Esophagus squamous epithelium (tissue), 5 donors: ENCODE results near the gene GPD1L. TPM values are rescaled to one million over a fixed set of nuclear protein-coding genes. Genes with fewer than 3 reads are reported as not detected.

Experiments
- DNase-seq: peaks from one replicate; lab custom pipeline; 2025; lab: John Stamatoyannopoulos, UW
- H3K27ac ChIP-seq, 4 donors: fragments of 200-600 bp; sonication (generic); one replicate each; pipeline ENCODE4 v1.5.1; 2016 to 2019; ENCODE audit warnings: mild to moderate bottlenecking in 1 of 4
- H3K27me3 ChIP-seq, 4 donors: fragments of 200-600 bp; sonication (generic); 1 replicate in 3 of 4; 2 replicates in 1 of 4; pipeline versions ENCODE4 v1.5.1 to v1.6.0; 2017 to 2021; ENCODE audit warnings: antibody characterized with exemption in 1 of 4
- H3K36me3 ChIP-seq, 3 donors: fragments of 200-600 bp; sonication (generic); one replicate each; pipeline ENCODE4 v1.5.1; 2016 to 2019
- H3K4me1 ChIP-seq, 3 donors: fragments of 200-600 bp; sonication (generic); one replicate each; pipeline ENCODE4 v1.5.1; 2017 to 2019
- H3K4me3 ChIP-seq, 4 donors: fragments of 200-600 bp; sonication (generic); 1 replicate in 3 of 4; 2 replicates in 1 of 4; pipeline ENCODE4 v1.5.1; 2016 to 2019; ENCODE audit warnings: mild to moderate bottlenecking in 2 of 4, moderate library complexity in 1 of 4
- H3K9me3 ChIP-seq, 3 donors: fragments of 200-600 bp; sonication (generic); one replicate each; pipeline ENCODE4 v1.5.1; 2016 to 2019
- POLR2A ChIP-seq, 4 donors: fragments of 450-650 bp; IDR thresholded peaks; one replicate each; pipeline ENCODE4 v1.6.1; 2017; ENCODE audit warnings: antibody characterized with exemption in 4 of 4, mild to moderate bottlenecking in 4 of 4, moderate library complexity in 3 of 4
- WGBS, 2 donors: methylation state at CpG; one replicate each; pipeline ENCODE4 v1.1.5; 2018; 5-methylcytosine and 5-hydroxymethylcytosine counted together
- intact Hi-C: fragments of 100-400 bp; cut with DNase I; formaldehyde crosslinking; loops from one replicate; pipeline ENCODE4 v1.15.0; 2022
- total RNA-seq, 4 donors: library from RNA; depleted of rRNA; stranded (reverse); fragments of >200 nt; gene quantifications; one replicate each; pipeline ENCODE4 v1.1.0, GENCODE V29; 2016
- TF ChIP-seq, protein P1 (sequence below), 6 experiments: fragments of 450-650 bp in 4 of 6; fragments of 200-600 bp in 2 of 6; sonication (generic) in 2 of 6; IDR thresholded peaks; one replicate each; pipeline ENCODE4 v1.5.1; 2016 to 2019; ENCODE audit warnings: antibody characterized with exemption in 6 of 6, mild to moderate bottlenecking in 4 of 6, moderate library complexity in 4 of 6
- donor health status: DM: yes; HTN: yes; CAD: no.

GPD1L gene
- total RNA-seq, 4 donors from 2014 or later, result 20.1 to 70.0 (median 45.0) TPM

DNA sequence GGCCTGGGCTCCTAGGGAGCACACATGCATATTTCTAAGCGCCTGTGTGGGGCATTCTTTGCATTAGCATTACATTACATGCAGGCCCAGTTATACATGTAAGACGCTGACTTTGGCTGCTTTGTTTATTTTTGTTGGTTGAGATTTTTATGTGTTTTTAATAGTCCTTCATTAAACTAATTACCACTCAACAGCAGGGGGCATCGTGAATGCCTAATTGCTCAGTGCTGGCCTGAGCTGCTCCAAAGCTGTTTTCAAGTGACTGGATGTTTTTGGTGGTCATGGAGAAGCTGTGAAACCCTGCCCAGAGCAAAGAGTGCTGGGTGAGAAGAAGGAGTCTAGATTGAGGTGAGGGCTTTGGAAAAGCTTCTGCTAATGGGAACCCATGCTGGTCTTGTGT is 41.5 kb downstream of the GPD1L start:
- 70 to 74% methylated on average over 3 of the region's 3 CpGs for WGBS, 2 donors

DNA sequence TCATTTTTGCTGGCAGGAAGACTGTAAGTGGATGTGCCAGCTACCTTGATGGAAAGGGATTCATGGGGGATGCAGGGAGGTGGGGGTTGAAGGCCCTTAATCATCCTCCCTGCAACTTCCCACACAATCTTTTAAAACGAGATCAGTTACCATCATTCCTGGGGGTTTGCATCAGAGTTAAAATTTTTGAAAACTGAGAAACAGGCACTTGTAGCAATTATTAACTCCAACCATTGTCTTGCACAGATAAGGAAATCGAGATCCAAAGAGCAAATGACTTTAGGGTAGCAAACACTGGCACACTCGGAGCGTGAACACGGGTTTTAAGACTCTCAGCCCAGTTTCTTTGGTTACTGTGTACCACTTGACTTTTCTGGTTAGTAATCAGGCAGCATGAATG is 41.9 kb downstream of the GPD1L start:
- H3K27ac ChIP-seq, result no peak overlapping the region
- DNase-seq, result no peak
- intact Hi-C loops, result loop anchor here (10.0 kb wide), 1 partner anchor 534 kb away; no protein-coding TSS in a partner anchor
- no peaks in the 10 kb centered on the region for H3K9me3 ChIP-seq
- no peak overlapping the region for H3K4me3 ChIP-seq
- H3K4me1 ChIP-seq, result peaks cover 0 to 23% (median 0%) of the 10 kb centered on the region in 3 donors
- TF ChIP-seq, protein P1, sequence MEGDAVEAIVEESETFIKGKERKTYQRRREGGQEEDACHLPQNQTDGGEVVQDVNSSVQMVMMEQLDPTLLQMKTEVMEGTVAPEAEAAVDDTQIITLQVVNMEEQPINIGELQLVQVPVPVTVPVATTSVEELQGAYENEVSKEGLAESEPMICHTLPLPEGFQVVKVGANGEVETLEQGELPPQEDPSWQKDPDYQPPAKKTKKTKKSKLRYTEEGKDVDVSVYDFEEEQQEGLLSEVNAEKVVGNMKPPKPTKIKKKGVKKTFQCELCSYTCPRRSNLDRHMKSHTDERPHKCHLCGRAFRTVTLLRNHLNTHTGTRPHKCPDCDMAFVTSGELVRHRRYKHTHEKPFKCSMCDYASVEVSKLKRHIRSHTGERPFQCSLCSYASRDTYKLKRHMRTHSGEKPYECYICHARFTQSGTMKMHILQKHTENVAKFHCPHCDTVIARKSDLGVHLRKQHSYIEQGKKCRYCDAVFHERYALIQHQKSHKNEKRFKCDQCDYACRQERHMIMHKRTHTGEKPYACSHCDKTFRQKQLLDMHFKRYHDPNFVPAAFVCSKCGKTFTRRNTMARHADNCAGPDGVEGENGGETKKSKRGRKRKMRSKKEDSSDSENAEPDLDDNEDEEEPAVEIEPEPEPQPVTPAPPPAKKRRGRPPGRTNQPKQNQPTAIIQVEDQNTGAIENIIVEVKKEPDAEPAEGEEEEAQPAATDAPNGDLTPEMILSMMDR (IDR thresholded peaks at IDR 0.05), result no peak
- no peak for TF ChIP-seq POLR2A (IDR thresholded peaks at IDR 0.05)
- WGBS, 2 donors, result 81 to 90% methylated on average over 5 of the region's 5 CpGs
- no peaks in the 10 kb centered on the region for H3K27me3 ChIP-seq
- H3K36me3 ChIP-seq, result peaks cover 0 to 92% (median 8%) of the 10 kb centered on the region in 3 donors

More for the DNA sequence above, 41.5 kb downstream of the GPD1L start:
- intact Hi-C loops, result loop anchor here (10.0 kb wide), 1 partner anchor 533 kb away; no protein-coding TSS in a partner anchor
- peaks cover 0 to 91% (median 8%) of the 10 kb centered on the region in 3 donors for H3K36me3 ChIP-seq
- no peak overlapping the region for H3K4me3 ChIP-seq
- no peaks in the 10 kb centered on the region for H3K27me3 ChIP-seq
- H3K9me3 ChIP-seq, result no peaks in the 10 kb centered on the region
- H3K27ac ChIP-seq, result no peak overlapping the region
- H3K4me1 ChIP-seq, result peaks cover 0 to 23% (median 0%) of the 10 kb centered on the region in 3 donors
- no peak for TF ChIP-seq POLR2A (IDR thresholded peaks at IDR 0.05)
- TF ChIP-seq, protein P1 (IDR thresholded peaks at IDR 0.05), result no peak
- no peak for DNase-seq

DNA sequence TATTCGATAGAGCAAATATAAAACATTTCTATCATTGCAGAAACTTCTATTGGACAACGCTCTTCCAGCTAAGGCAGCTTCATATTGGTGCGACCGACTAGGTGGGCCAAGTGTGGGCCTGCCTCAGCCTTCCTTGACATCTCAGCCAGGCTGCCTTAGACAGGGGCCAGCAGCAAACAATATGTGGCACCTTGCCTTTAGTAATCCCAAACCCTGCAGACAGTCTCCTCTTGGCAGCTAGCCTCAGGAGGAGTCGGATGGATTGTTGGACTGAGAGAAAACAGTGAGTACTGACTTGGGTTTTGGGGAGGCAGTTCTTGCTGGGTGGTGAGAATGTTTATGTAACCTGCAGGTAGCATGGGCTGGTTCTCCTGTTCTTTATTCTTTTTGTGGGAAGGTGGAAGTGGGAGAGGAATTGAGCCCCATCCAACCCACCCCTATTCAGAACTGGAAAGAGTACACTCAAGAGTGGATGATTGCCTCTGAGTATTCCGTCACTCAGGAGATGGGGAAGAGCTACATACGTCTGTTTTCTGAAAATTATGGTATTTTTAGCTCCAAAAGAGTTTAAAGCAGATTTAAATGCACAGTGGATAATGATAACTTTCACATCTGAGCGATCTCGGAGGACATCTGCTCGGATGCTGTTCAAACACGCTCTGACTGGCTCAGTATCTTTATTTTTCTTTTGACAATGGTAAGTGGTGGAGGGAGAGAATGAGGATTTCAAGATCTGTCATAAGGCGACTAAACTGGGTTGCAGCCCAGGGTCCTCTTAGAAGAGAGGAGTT is 47.2 kb downstream of the GPD1L start:
- Histone ChIP-seq H3K36me3 (peaks cover 0 to 100% (median 0%) of the 10 kb centered on the region in 3 donors), H3K4me3 (no peak overlapping the region), H3K9me3 (no peaks in the 10 kb centered on the region), H3K4me1 (no peaks in the 10 kb centered on the region), H3K27me3 (no peaks in the 10 kb centered on the region), H3K27ac (no peak overlapping the region)
- DNase-seq, result no peak
- 75 to 81% methylated on average over 12 of the region's 12 CpGs for WGBS, 2 donors
- intact Hi-C loops, result no loop called here
- TF ChIP-seq, protein P1 (IDR thresholded peaks at IDR 0.05), result no peak
- TF ChIP-seq POLR2A (IDR thresholded peaks at IDR 0.05), result no peak

DNA sequence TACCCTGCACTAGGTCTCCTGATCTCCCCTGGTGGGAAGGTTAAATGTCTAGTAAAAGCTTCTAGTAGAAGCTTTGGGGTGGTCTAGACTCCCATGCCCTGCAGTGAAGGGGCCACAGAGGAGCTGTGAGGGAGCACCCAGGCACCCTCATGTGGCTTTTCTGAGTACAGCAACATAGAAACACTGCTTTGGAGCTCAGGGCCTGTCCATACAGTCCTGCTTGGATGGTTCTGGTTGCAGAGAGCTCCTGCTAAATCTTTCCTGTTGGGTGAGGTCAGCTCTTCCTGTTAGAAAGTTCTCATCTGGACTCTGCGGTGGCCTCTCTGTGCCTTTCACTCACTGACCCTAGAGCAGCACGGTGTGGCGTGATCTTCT is 47.8 kb downstream of the GPD1L start:
- H3K4me3 ChIP-seq, result no peak overlapping the region

More for the DNA sequence above, 47.8 kb downstream of the GPD1L start:
- intact Hi-C loops, result no loop called here
- DNase-seq, result no peak
- H3K27ac ChIP-seq, result no peak overlapping the region
- no peaks in the 10 kb centered on the region for H3K9me3 ChIP-seq
- H3K36me3 ChIP-seq, result peaks cover 0 to 100% (median 4%) of the 10 kb centered on the region in 3 donors
- WGBS, 2 donors, result 89 to 92% methylated on average over 3 of the region's 3 CpGs
- TF ChIP-seq POLR2A (IDR thresholded peaks at IDR 0.05), result no peak
- TF ChIP-seq, protein P1 (IDR thresholded peaks at IDR 0.05), result peak in 1 of 6 experiments; percentile 24
- H3K4me1 ChIP-seq, result no peaks in the 10 kb centered on the region
- no peaks in the 10 kb centered on the region for H3K27me3 ChIP-seq
